ENCODE results near the gene LLGL1. TPM values are rescaled to one million over a fixed set of nuclear protein-coding genes. Genes with fewer than 3 reads are reported as not detected.

Gene LLGL1
- total and polyA plus RNA-seq, 2 donors (not counting 1 experiment from before 2014, with no cell fraction given): 14.9 to 15.2 TPM

GRCh38 chr17:18226284-18226945 lies 980 bp downstream of the LLGL1 start:
- Histone ChIP-seq H3K27me3 (replicated peaks in 1 of 4; ENCODE audit: control extremely low read depth in 1 of 4, control insufficient read depth in 3 of 4, insufficient read depth in 4 of 4, low read length in 3 of 4) (no peaks in the 10 kb centered on the region), H3K36me3 (replicated peaks in 1 of 2; ENCODE audit: control extremely low read depth in 1 of 2, control insufficient read depth in 1 of 2, extremely low read depth in 1 of 2, insufficient read depth in 2 of 2, low read length in 1 of 2) (no peaks in the 10 kb centered on the region), H2AFZ (ENCODE audit: insufficient read depth, low read depth, low read length, poor library complexity, severe bottlenecking) (peak overlapping the region; percentile 90), H3K4me3 (ENCODE audit: control extremely low read depth in 1 of 5, extremely low read depth in 1 of 5, insufficient read depth in 1 of 5, low read depth in 2 of 5, low read length in 4 of 5) (peak overlapping the region; percentile 59 to 80 (median 70)), H4K20me1 (ENCODE audit: control insufficient read depth, insufficient read depth, low read length, poor library complexity, severe bottlenecking) (no peaks in the 10 kb centered on the region), H3K27ac (ENCODE audit: low read length in 2 of 2) (no peak overlapping the region), H3K9ac (ENCODE audit: low read length) (peak overlapping the region; percentile 67), H3K9me3 (ENCODE audit: control extremely low read depth in 1 of 3, control insufficient read depth in 2 of 3, insufficient read depth in 1 of 3, low read length in 2 of 3) (no peaks in the 10 kb centered on the region), H3K4me1 (ENCODE audit: control insufficient read depth in 2 of 2, insufficient read depth in 2 of 2, low read length in 2 of 2) (peaks cover 10 to 16% of the 10 kb centered on the region in 2 donors), H3K4me2 (replicated peaks; ENCODE audit: low read depth, low read length, poor library complexity, severe bottlenecking) (peak overlapping the region; percentile 93), H3K79me2 (ENCODE audit: control insufficient read depth, insufficient read depth, low read length) (peaks cover 13% of the 10 kb centered on the region)
- Mint-ChIP-seq H3K27ac (peak overlapping the region; percentile 76), H3K4me3 (peak overlapping the region; percentile 91), H3K4me1 (peaks cover 10% of the 10 kb centered on the region), H3K9me3 (ENCODE audit: insufficient read depth) (no peaks in the 10 kb centered on the region), H3K27me3 (no peaks in the 10 kb centered on the region)
- ChIA-PET CTCF (interaction anchor here (1.0 kb wide), 1 partner anchor 9 kb away, joined by 3 read pairs; no protein-coding TSS in a partner anchor), POLR2A (no interaction called here)
- WGBS (ENCODE audit: insufficient coverage): 50% methylated on average over 7 of the region's 16 CpGs
- no peak for DNase-seq
- intact Hi-C loops (cut with micrococcal nuclease): no loop called here
- TF ChIP-seq CTCF (IDR thresholded peaks at IDR 0.05) (no peak), EZH2 (IDR thresholded peaks at IDR 0.05; ENCODE audit: borderline replicate concordance, insufficient read depth, low read depth, low read length, poor library complexity, severe bottlenecking) (no peak)
- no peak for ATAC-seq (ENCODE audit: low read depth)

- peaks cover 10 to 16% of the 10 kb centered on the region in 2 donors for H3K4me1 ChIP-seq (ENCODE audit: control insufficient read depth in 2 of 2, insufficient read depth in 2 of 2, low read length in 2 of 2)
- intact Hi-C loops (cut with micrococcal nuclease): no loop called here
- no peak overlapping the region for H3K9ac ChIP-seq (ENCODE audit: low read length)
- no peaks in the 10 kb centered on the region for H3K27me3 Mint-ChIP-seq
- no peak overlapping the region for H2AFZ ChIP-seq (ENCODE audit: insufficient read depth, low read depth, low read length, poor library complexity, severe bottlenecking)
- peaks cover 10% of the 10 kb centered on the region for H3K4me1 Mint-ChIP-seq
- H3K27ac ChIP-seq (ENCODE audit: low read length in 2 of 2): no peak overlapping the region
- 95% methylated on average over 4 of the region's 5 CpGs for WGBS (ENCODE audit: insufficient coverage)
- CTCF ChIA-PET: no interaction called here
- no peak overlapping the region for H3K4me3 ChIP-seq (ENCODE audit: control extremely low read depth in 1 of 5, extremely low read depth in 1 of 5, insufficient read depth in 1 of 5, low read depth in 2 of 5, low read length in 4 of 5)
- no peaks in the 10 kb centered on the region for H3K27me3 ChIP-seq (replicated peaks in 1 of 4; ENCODE audit: control extremely low read depth in 1 of 4, control insufficient read depth in 3 of 4, insufficient read depth in 4 of 4, low read length in 3 of 4)
- H3K4me2 ChIP-seq (replicated peaks; ENCODE audit: low read depth, low read length, poor library complexity, severe bottlenecking): no peak overlapping the region
- H3K27ac Mint-ChIP-seq: no peak overlapping the region
- POLR2A ChIA-PET: no interaction called here
- H3K9me3 ChIP-seq (ENCODE audit: control extremely low read depth in 1 of 3, control insufficient read depth in 2 of 3, insufficient read depth in 1 of 3, low read length in 2 of 3): no peaks in the 10 kb centered on the region
- H4K20me1 ChIP-seq (ENCODE audit: control insufficient read depth, insufficient read depth, low read length, poor library complexity, severe bottlenecking): no peaks in the 10 kb centered on the region
- peaks cover 13% of the 10 kb centered on the region for H3K79me2 ChIP-seq (ENCODE audit: control insufficient read depth, insufficient read depth, low read length)
- no peaks in the 10 kb centered on the region for H3K9me3 Mint-ChIP-seq (ENCODE audit: insufficient read depth)
- no peak for ATAC-seq (ENCODE audit: low read depth)
- H3K36me3 ChIP-seq (replicated peaks in 1 of 2; ENCODE audit: control extremely low read depth in 1 of 2, control insufficient read depth in 1 of 2, extremely low read depth in 1 of 2, insufficient read depth in 2 of 2, low read length in 1 of 2): no peaks in the 10 kb centered on the region
- no peak for DNase-seq
- H3K4me3 Mint-ChIP-seq: no peak overlapping the region
- TF ChIP-seq EZH2 (IDR thresholded peaks at IDR 0.05; ENCODE audit: borderline replicate concordance, insufficient read depth, low read depth, low read length, poor library complexity, severe bottlenecking) (no peak), CTCF (IDR thresholded peaks at IDR 0.05) (no peak)
Measured at GRCh38 chr17:18227635-18228034, 2.2 kb downstream of the LLGL1 start.

Measured in B cell (primary cell).